Neutrophil (primary cell): ENCODE measurements around the gene CBFB.

Source experiments
- H3K27ac ChIP-seq: fragments of 200-600 bp; sonication (generic); 2 replicates; pipeline ENCODE4 v1.5.1; 2016; ENCODE audit warnings: mild to moderate bottlenecking, moderate library complexity
- H3K27me3 ChIP-seq: fragments of 200-600 bp; sonication (generic); 2 replicates; pipeline ENCODE4 v1.6.0; 2016; ENCODE audit warnings: mild to moderate bottlenecking
- H3K36me3 ChIP-seq: fragments of 200-600 bp; sonication (generic); 2 replicates; pipeline ENCODE4 v1.5.1; 2017
- H3K4me1 ChIP-seq, 2 experiments: fragments of 200-600 bp in 1 of 2; sonication (generic) in 1 of 2; 1 replicate in 1 of 2; 2 replicates in 1 of 2; pipeline versions ENCODE4 v1.5.1 to v1.6.1; 2013 to 2016; ENCODE audit warnings: low read depth in 1 of 2, low read length in 1 of 2, mild to moderate bottlenecking in 1 of 2, moderate library complexity in 1 of 2; ENCODE audit not compliant: control insufficient read depth in 1 of 2, insufficient read depth in 1 of 2
- H3K4me3 ChIP-seq, 2 experiments: fragments of 200-600 bp in 1 of 2; sonication (generic) in 1 of 2; 1 replicate in 1 of 2; 2 replicates in 1 of 2; pipeline ENCODE4 v1.5.1; 2013 to 2016; ENCODE audit warnings: low read depth in 1 of 2, low read length in 1 of 2, mild to moderate bottlenecking in 1 of 2, moderate library complexity in 1 of 2
- H3K9me3 ChIP-seq: fragments of 200-600 bp; sonication (generic); 2 replicates; pipeline ENCODE4 v1.5.1; 2016
- TF ChIP-seq, protein P1 (sequence below): fragments of 200-600 bp; sonication (generic); IDR thresholded peaks from 2 replicates; pipeline ENCODE4 v1.5.1; 2016; ENCODE audit warnings: antibody characterized with exemption

Gene CBFB

DNA sequence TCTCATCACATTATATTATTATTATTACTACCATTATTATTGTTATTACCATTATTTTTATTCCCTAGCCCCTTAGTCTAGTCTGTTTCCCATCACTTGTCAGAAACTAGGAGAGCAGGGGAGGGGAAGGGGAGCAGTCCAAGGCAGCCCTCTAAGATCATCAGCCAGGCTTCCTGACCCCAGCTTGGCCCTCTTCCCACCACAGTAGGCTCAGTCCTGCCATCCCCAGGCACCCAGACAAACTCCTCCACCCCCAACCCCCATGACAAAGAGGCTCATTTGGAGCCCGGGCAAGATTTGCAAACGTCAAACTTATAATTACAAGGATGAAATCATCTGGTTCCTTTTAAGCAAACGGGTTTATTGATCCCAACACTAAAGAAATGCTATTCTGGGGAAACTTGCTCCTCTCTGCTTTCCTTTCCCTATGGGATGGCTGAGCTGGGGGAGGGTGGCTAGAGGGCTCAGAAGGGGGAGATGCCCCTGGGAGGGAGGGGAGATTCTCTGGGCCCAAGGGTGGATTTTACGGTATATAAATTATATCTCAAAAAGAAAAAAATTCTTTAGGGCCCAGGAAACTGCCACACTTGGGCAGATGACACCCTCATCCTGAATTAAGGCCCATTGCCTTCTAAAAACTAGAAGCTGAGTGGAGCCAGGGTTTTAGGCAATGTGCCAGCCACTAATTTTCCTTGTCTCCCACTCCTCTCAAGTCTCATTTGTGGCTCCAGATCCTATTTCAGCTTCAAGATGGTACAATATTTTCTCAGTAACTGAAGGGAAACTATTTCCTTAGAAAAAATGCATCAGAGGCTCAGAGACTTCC lies 4.4 kb upstream of the CBFB start:
- H3K4me1 ChIP-seq = peaks cover 7% of the 10 kb centered on the region in 2 experiments
- no peak overlapping the region for H3K4me3 ChIP-seq
- H3K27me3 ChIP-seq = no peaks in the 10 kb centered on the region
- no peaks in the 10 kb centered on the region for H3K36me3 ChIP-seq
- H3K27ac ChIP-seq = no peak overlapping the region
- TF ChIP-seq, protein P1, sequence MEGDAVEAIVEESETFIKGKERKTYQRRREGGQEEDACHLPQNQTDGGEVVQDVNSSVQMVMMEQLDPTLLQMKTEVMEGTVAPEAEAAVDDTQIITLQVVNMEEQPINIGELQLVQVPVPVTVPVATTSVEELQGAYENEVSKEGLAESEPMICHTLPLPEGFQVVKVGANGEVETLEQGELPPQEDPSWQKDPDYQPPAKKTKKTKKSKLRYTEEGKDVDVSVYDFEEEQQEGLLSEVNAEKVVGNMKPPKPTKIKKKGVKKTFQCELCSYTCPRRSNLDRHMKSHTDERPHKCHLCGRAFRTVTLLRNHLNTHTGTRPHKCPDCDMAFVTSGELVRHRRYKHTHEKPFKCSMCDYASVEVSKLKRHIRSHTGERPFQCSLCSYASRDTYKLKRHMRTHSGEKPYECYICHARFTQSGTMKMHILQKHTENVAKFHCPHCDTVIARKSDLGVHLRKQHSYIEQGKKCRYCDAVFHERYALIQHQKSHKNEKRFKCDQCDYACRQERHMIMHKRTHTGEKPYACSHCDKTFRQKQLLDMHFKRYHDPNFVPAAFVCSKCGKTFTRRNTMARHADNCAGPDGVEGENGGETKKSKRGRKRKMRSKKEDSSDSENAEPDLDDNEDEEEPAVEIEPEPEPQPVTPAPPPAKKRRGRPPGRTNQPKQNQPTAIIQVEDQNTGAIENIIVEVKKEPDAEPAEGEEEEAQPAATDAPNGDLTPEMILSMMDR = no peak
- no peaks in the 10 kb centered on the region for H3K9me3 ChIP-seq

GRCh38 chr16:67025210-67025550 lies 3.8 kb upstream of the CBFB start:
- Histone ChIP-seq H3K4me1 (peaks cover 11% of the 10 kb centered on the region in 2 experiments), H3K27ac (no peak overlapping the region), H3K36me3 (no peaks in the 10 kb centered on the region), H3K4me3 (no peak overlapping the region), H3K9me3 (no peaks in the 10 kb centered on the region), H3K27me3 (no peaks in the 10 kb centered on the region)
- TF ChIP-seq, protein P1 = no peak

GRCh38 chr16:67026570-67026969 lies 2.4 kb upstream of the CBFB start:
- H3K36me3 ChIP-seq = peaks cover 5% of the 10 kb centered on the region
- H3K4me1 ChIP-seq = peaks cover 20 to 23% of the 10 kb centered on the region in 2 experiments
- no peak overlapping the region for H3K27ac ChIP-seq
- H3K27me3 ChIP-seq = no peaks in the 10 kb centered on the region
- TF ChIP-seq, protein P1 = no peak
- no peak overlapping the region for H3K4me3 ChIP-seq
- no peaks in the 10 kb centered on the region for H3K9me3 ChIP-seq

DNA sequence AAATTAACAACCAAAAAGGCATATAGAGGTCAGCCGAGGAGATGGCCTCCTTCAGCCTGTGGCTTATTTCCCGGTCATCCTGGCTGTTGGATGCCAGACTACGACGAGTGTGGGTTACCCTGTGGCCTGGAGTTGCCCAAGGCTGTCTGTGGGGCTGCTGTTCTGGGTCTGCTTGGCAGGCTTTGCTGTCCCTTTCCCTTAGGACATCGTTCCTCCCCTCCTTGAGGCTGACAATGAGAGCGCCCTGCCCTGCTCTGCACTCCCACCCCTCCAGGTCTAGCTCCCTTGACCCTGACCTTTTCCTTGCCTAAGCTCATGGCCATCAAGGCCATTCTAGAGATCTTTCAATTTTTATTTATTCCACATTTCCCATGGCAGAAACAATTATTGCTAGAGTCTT lies 1.9 kb upstream of the CBFB start:
- H3K27ac ChIP-seq = no peak overlapping the region
- TF ChIP-seq, protein P1 = no peak
- H3K27me3 ChIP-seq = no peaks in the 10 kb centered on the region
- peaks cover 20 to 23% of the 10 kb centered on the region in 2 experiments for H3K4me1 ChIP-seq
- H3K4me3 ChIP-seq = no peak overlapping the region
- H3K36me3 ChIP-seq = peaks cover 7% of the 10 kb centered on the region
- H3K9me3 ChIP-seq = no peaks in the 10 kb centered on the region

DNA sequence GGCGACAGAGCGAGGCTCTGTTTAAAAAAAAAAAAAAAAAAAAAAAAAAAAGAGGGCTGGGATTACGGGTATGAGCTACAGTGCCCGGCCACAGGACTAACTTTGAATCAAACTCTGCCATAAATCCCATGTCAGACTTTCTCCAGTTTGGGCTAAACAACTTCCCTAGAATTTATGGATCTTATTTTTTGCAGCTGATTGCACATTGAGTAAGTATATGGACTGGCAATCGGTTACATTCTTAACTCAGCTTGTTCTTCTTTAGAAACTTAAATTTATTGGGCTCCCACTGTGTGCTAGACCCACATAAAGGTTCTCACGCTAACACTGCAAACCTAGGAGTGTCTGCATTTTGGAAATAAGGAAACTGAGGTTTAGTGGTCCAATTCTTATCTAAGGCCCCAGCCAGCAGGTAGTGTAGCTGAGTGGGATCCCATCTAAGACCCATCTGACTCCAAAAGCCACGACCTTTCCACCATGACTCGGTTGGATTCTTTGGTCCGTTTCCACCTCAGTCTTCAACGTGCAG lies 718 bp upstream of the CBFB start:
- no peaks in the 10 kb centered on the region for H3K9me3 ChIP-seq
- no peaks in the 10 kb centered on the region for H3K27me3 ChIP-seq
- H3K36me3 ChIP-seq = peaks cover 9% of the 10 kb centered on the region
- peaks cover 20 to 23% of the 10 kb centered on the region in 2 experiments for H3K4me1 ChIP-seq
- peak overlapping the region; percentile 54 to 63 for H3K4me3 ChIP-seq
- peak overlapping the region; percentile 82 for H3K27ac ChIP-seq
- TF ChIP-seq, protein P1 = no peak
